Measurements from ENCODE around the gene HPCAL1. TPM values are rescaled to one million over a fixed set of nuclear protein-coding genes. Genes with fewer than 3 reads are reported as not detected.

Gene HPCAL1
- total RNA-seq, 1 experiment from 2014 or later: 312 TPM

DNA sequence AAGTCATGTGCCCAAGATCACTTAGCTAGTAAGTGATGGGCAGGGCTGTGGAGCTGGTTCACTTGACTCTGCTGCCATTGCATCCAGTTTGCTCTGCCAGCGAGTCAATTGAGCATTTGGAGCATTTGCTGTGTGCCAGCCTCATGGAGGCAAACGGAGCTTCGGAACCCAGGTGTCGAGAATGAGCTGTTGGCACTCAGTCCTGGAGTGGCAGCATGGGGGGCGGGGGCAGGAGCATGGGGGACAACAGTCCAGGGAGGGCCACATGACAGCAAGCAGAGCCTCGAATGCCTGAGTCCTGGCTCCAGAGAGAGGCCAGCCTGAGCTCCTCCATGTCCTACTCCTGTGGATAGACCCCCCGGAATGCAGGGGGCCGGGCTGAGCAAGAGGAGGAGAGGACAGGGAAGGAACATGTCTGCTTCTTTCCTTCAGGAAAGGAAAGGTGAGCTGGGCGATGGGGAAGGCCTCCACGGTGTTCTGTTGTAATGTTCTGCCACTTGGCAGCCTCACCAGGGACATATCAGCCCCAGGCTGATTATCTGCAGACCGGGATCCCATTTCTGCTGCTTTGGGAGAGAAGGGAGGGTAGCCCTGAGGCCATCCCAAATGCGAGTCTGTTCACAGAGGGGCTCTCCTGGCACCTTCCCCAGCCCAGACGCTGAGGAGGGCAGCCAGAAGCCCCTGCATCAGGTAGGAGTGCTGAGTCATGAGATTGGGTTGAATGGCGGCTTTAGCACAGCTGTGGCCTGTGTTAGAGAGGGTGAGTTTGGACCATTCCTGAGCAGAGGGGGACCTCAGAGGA is 59.6 kb downstream of the HPCAL1 start:
- DNase-seq (no peak), ATAC-seq (no peak)
- H3K9ac ChIP-seq (ENCODE audit: low read length): no peak overlapping the region
- POLR2A ChIA-PET (ENCODE audit: unreplicated experiment): no interaction called here
- no TSS peak for BruUV-seq (replicated peaks)
- CTCF ChIA-PET: interaction anchor here (0.7 kb wide), 1 partner anchor 97 kb away, joined by 3 read pairs; no protein-coding TSS in a partner anchor
- no peaks in the 10 kb centered on the region for H3K9me2 ChIP-seq (replicated peaks; ENCODE audit: low read length)
- H3K36me3 ChIP-seq (ENCODE audit: low read depth, low read length): peaks cover 21% of the 10 kb centered on the region
- no peaks in the 10 kb centered on the region for H3F3A ChIP-seq (ENCODE audit: low read length, unreplicated experiment)
- H3K4me2 ChIP-seq (ENCODE audit: low read length): no peak overlapping the region
- H3K27me3 ChIP-seq (ENCODE audit: low read length): no peaks in the 10 kb centered on the region
- no peaks in the 10 kb centered on the region for H3K9me3 ChIP-seq (ENCODE audit: low read length)
- no peak overlapping the region for H3K27ac ChIP-seq (ENCODE audit: low read length)
- H3K4me3 ChIP-seq (ENCODE audit: low read length): no peak overlapping the region
- peaks cover 98% of the 10 kb centered on the region for H3K79me2 ChIP-seq (ENCODE audit: low read length)
- no peak for TF ChIP-seq EZH2 (IDR thresholded peaks at IDR 0.05; ENCODE audit: low read length, unreplicated experiment)
- no peak for TF ChIP-seq CTCF (conservative IDR thresholded peaks at IDR 0.05; ENCODE audit: low read depth, low read length)
- no peak for TF ChIP-seq EZH2phosphoT487 (IDR thresholded peaks at IDR 0.05; ENCODE audit: borderline replicate concordance, low read length)
- H3K4me1 ChIP-seq (ENCODE audit: insufficient read depth, low read length): no peaks in the 10 kb centered on the region
- no peak overlapping the region for H2AFZ ChIP-seq (ENCODE audit: low read length)
- peaks cover 32% of the 10 kb centered on the region; the same call in 1 of the 2 replicates for H4K20me1 ChIP-seq (ENCODE audit: low read length)
- intact Hi-C loops (cut with micrococcal nuclease): no loop called here

DNA sequence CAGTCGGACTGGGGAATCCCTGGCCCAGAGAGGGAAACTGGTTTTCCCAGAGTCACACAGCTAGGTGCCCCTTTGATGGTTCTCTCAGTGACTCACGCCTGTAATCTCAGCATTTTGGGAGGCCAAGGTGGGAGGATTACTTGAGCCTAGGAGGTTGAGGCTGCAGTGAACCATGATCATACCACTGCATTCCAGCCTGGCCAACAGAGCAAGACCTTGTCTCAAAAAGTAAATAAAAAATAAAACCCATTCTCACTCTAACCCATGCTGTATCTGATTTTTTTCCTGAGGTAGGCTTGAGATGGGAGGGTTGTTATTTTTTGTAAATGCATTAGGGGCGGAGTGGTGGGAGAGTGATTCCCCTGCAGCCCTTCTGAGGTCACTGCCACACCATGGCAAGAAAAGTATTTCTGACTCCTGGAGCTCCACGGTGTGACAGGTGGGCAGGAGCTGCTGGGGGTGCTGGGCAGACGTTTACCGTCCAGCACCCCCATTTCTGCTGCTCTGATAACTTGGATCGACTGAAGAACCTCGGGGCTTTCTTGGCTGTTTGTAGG is 60.3 kb downstream of the HPCAL1 start:
- no peak for DNase-seq
- H3K36me3 ChIP-seq (ENCODE audit: low read depth, low read length): peaks cover 22% of the 10 kb centered on the region
- no peaks in the 10 kb centered on the region for H3K4me1 ChIP-seq (ENCODE audit: insufficient read depth, low read length)
- peaks cover 98% of the 10 kb centered on the region for H3K79me2 ChIP-seq (ENCODE audit: low read length)
- no peak overlapping the region for H3K9ac ChIP-seq (ENCODE audit: low read length)
- BruUV-seq (replicated peaks): no TSS peak
- no peak overlapping the region for H2AFZ ChIP-seq (ENCODE audit: low read length)
- H3K9me2 ChIP-seq (replicated peaks; ENCODE audit: low read length): no peaks in the 10 kb centered on the region
- no peaks in the 10 kb centered on the region for H3K27me3 ChIP-seq (ENCODE audit: low read length)
- no peak for TF ChIP-seq CTCF (conservative IDR thresholded peaks at IDR 0.05; ENCODE audit: low read depth, low read length)
- ATAC-seq: no peak
- POLR2A ChIA-PET (ENCODE audit: unreplicated experiment): no interaction called here
- intact Hi-C loops (cut with micrococcal nuclease): no loop called here
- H3K4me2 ChIP-seq (ENCODE audit: low read length): no peak overlapping the region
- H4K20me1 ChIP-seq (ENCODE audit: low read length): peaks cover 38% of the 10 kb centered on the region; the same call in 1 of the 2 replicates
- no peak overlapping the region for H3K4me3 ChIP-seq (ENCODE audit: low read length)
- no peaks in the 10 kb centered on the region for H3K9me3 ChIP-seq (ENCODE audit: low read length)
- no peak overlapping the region for H3K27ac ChIP-seq (ENCODE audit: low read length)
- CTCF ChIA-PET: no interaction called here
- no peaks in the 10 kb centered on the region for H3F3A ChIP-seq (ENCODE audit: low read length, unreplicated experiment)
